Activated naive CD4-positive, alpha-beta T cell treated with anti-CD3 and anti-CD28 coated beads, Interleukin-2, amount 50 U/mL, for 24 hours (primary cell): ENCODE results near the gene C6orf136.
"Not testable (repeated sequence)": the region's sequence is repeated elsewhere in the genome, so short reads cannot be mapped to it uniquely, and the experiment has no call there.

Experiments
- H3K27ac Mint-ChIP-seq: one replicate; pipeline ENCODE4 v1.8.0; 2021; ENCODE audit warnings: mild to moderate bottlenecking, mixed read lengths
- H3K27me3 Mint-ChIP-seq: one replicate; pipeline ENCODE4 v1.8.0; 2021; ENCODE audit warnings: mixed read lengths
- H3K36me3 Mint-ChIP-seq: one replicate; pipeline ENCODE4 v1.8.0; 2021; ENCODE audit warnings: mixed read lengths
- H3K4me1 Mint-ChIP-seq: one replicate; pipeline ENCODE4 v1.8.0; 2021; ENCODE audit warnings: mixed read lengths
- H3K4me3 Mint-ChIP-seq: one replicate; pipeline ENCODE4 v1.8.0; 2021; ENCODE audit warnings: mild to moderate bottlenecking, mixed read lengths
- H3K9me3 Mint-ChIP-seq: one replicate; pipeline ENCODE4 v1.8.0; 2021; ENCODE audit warnings: mixed read lengths

C6orf136 gene

GRCh38 chr6:30640481-30640880 is 6.5 kb upstream of the C6orf136 start:
- Mint-ChIP-seq H3K27me3 (no peaks in the 10 kb centered on the region), H3K4me3 (no peak overlapping the region), H3K9me3 (no peaks in the 10 kb centered on the region), H3K4me1 (peaks cover 24% of the 10 kb centered on the region), H3K27ac (no peak overlapping the region), H3K36me3 (peaks cover 4% of the 10 kb centered on the region)

GRCh38 chr6:30641048-30641447 is 5.9 kb upstream of the C6orf136 start:
- H3K27ac Mint-ChIP-seq, result no peak overlapping the region
- H3K4me3 Mint-ChIP-seq, result no peak overlapping the region
- no peaks in the 10 kb centered on the region for H3K27me3 Mint-ChIP-seq
- no peaks in the 10 kb centered on the region for H3K9me3 Mint-ChIP-seq
- H3K4me1 Mint-ChIP-seq, result peaks cover 30% of the 10 kb centered on the region
- peaks cover 1% of the 10 kb centered on the region for H3K36me3 Mint-ChIP-seq

GRCh38 chr6:30643656-30644055 is 3.3 kb upstream of the C6orf136 start:
- Mint-ChIP-seq H3K36me3 (peaks cover 1% of the 10 kb centered on the region), H3K4me3 (no peak overlapping the region), H3K9me3 (no peaks in the 10 kb centered on the region), H3K4me1 (peaks cover 44% of the 10 kb centered on the region), H3K27ac (no peak overlapping the region), H3K27me3 (no peaks in the 10 kb centered on the region)

- Mint-ChIP-seq H3K36me3 (peaks cover 1% of the 10 kb centered on the region), H3K4me1 (peaks cover 44% of the 10 kb centered on the region), H3K27ac (no peak overlapping the region), H3K9me3 (no peaks in the 10 kb centered on the region), H3K27me3 (no peaks in the 10 kb centered on the region), H3K4me3 (no peak overlapping the region)
These were observed 2.2 kb upstream of the C6orf136 start for GRCh38 chr6:30644769-30645168.

- H3K4me3 Mint-ChIP-seq, result peak overlapping the region; percentile 90
- H3K27ac Mint-ChIP-seq, result peak overlapping the region; percentile 90
- no peaks in the 10 kb centered on the region for H3K27me3 Mint-ChIP-seq
- peaks cover 4% of the 10 kb centered on the region for H3K36me3 Mint-ChIP-seq
- peaks cover 38% of the 10 kb centered on the region for H3K4me1 Mint-ChIP-seq
- no peaks in the 10 kb centered on the region for H3K9me3 Mint-ChIP-seq
These were observed 944 bp upstream of the C6orf136 start for GRCh38 chr6:30645989-30646388.

- Mint-ChIP-seq H3K9me3 (no peaks in the 10 kb centered on the region), H3K27me3 (no peaks in the 10 kb centered on the region), H3K4me1 (peaks cover 28% of the 10 kb centered on the region), H3K36me3 (peaks cover 6% of the 10 kb centered on the region), H3K4me3 (peak overlapping the region; percentile 90), H3K27ac (peak overlapping the region; percentile 93)
These were observed 546 bp downstream of the C6orf136 start for GRCh38 chr6:30647242-30648116.

GRCh38 chr6:30651143-30651542 is 4.2 kb downstream of the C6orf136 start:
- Mint-ChIP-seq H3K4me3 (no peak overlapping the region), H3K9me3 (no peaks in the 10 kb centered on the region), H3K36me3 (peaks cover 14% of the 10 kb centered on the region), H3K27ac (peak overlapping the region; percentile 59), H3K27me3 (no peaks in the 10 kb centered on the region), H3K4me1 (peaks cover 13% of the 10 kb centered on the region)

GRCh38 chr6:30654798-30655742 is 8.1 kb downstream of the C6orf136 start:
- Mint-ChIP-seq H3K27ac (peak overlapping the region; percentile 57), H3K36me3 (peaks cover 21% of the 10 kb centered on the region), H3K4me3 (no peak overlapping the region), H3K4me1 (no peaks in the 10 kb centered on the region), H3K27me3 (no peaks in the 10 kb centered on the region), H3K9me3 (no peaks in the 10 kb centered on the region)

- no peaks in the 10 kb centered on the region for H3K4me1 Mint-ChIP-seq
- H3K27ac Mint-ChIP-seq, result peak overlapping the region; percentile 57
These were observed 8.8 kb downstream of the C6orf136 start for GRCh38 chr6:30655743-30656094.

GRCh38 chr6:30656513-30656912 is 9.6 kb downstream of the C6orf136 start:
- no peaks in the 10 kb centered on the region for H3K27me3 Mint-ChIP-seq
- no peak overlapping the region for H3K27ac Mint-ChIP-seq
- no peak overlapping the region for H3K4me3 Mint-ChIP-seq
- no peaks in the 10 kb centered on the region for H3K4me1 Mint-ChIP-seq
- peaks cover 18% of the 10 kb centered on the region for H3K36me3 Mint-ChIP-seq
- no peaks in the 10 kb centered on the region for H3K9me3 Mint-ChIP-seq

More at GRCh38 chr6:30655743-30656094, 8.8 kb downstream of the C6orf136 start:
- no peaks in the 10 kb centered on the region for H3K9me3 Mint-ChIP-seq
- H3K27me3 Mint-ChIP-seq, result no peaks in the 10 kb centered on the region
- no peak overlapping the region for H3K4me3 Mint-ChIP-seq
- H3K36me3 Mint-ChIP-seq, result peaks cover 21% of the 10 kb centered on the region

GRCh38 chr6:30657454-30657853 is 10.5 kb downstream of the C6orf136 start:
- Mint-ChIP-seq H3K4me1 (no peaks in the 10 kb centered on the region), H3K36me3 (peaks cover 22% of the 10 kb centered on the region), H3K9me3 (no peaks in the 10 kb centered on the region), H3K27ac (peak overlapping the region; percentile 38), H3K27me3 (no peaks in the 10 kb centered on the region), H3K4me3 (no peak overlapping the region)

- H3K4me3 Mint-ChIP-seq, H3K4me1 Mint-ChIP-seq, H3K27me3 Mint-ChIP-seq, H3K9me3 Mint-ChIP-seq: not testable (repeated sequence)
- Mint-ChIP-seq H3K27ac (peak overlapping the region; percentile 38), H3K36me3 (peaks cover 24% of the 10 kb centered on the region)
These were observed 11.0 kb downstream of the C6orf136 start for GRCh38 chr6:30657922-30658321.

- Mint-ChIP-seq H3K27ac (no peak overlapping the region), H3K36me3 (peaks cover 15% of the 10 kb centered on the region), H3K4me1 (peaks cover 24% of the 10 kb centered on the region), H3K27me3 (no peaks in the 10 kb centered on the region), H3K9me3 (no peaks in the 10 kb centered on the region), H3K4me3 (no peak overlapping the region)
These were observed 18.2 kb downstream of the C6orf136 start for GRCh38 chr6:30664994-30665767.

GRCh38 chr6:30666300-30666699 is 19.4 kb downstream of the C6orf136 start:
- H3K4me3 Mint-ChIP-seq, result peak overlapping the region; percentile 11
- peak overlapping the region; percentile 79 for H3K27ac Mint-ChIP-seq
- peaks cover 22% of the 10 kb centered on the region for H3K36me3 Mint-ChIP-seq
- H3K27me3 Mint-ChIP-seq, H3K9me3 Mint-ChIP-seq: not testable (repeated sequence)
- peaks cover 36% of the 10 kb centered on the region for H3K4me1 Mint-ChIP-seq

GRCh38 chr6:30670760-30671527 is 24.0 kb downstream of the C6orf136 start:
- Mint-ChIP-seq H3K36me3 (peaks cover 10% of the 10 kb centered on the region), H3K27ac (peak overlapping the region; percentile 84), H3K27me3 (no peaks in the 10 kb centered on the region), H3K9me3 (no peaks in the 10 kb centered on the region), H3K4me3 (peak overlapping the region; percentile 90), H3K4me1 (peaks cover 48% of the 10 kb centered on the region)
